ENCODE measurements around the gene AP3D1.

AP3D1 gene

GRCh38 chr19:2081873-2082810 is 69.2 kb downstream of the AP3D1 start:
- no peak for DNase-seq

GRCh38 chr19:2080336-2080988 is 70.9 kb downstream of the AP3D1 start:
- no peak for DNase-seq

GRCh38 chr19:2079865-2080301 is 71.5 kb downstream of the AP3D1 start:
- no peak for DNase-seq

- no peak for DNase-seq
These were observed 72.1 kb downstream of the AP3D1 start for GRCh38 chr19:2079076-2079864.

- DNase-seq = no peak
These were observed 73.3 kb downstream of the AP3D1 start for GRCh38 chr19:2077833-2078619.

- DNase-seq = no peak
These were observed 74.0 kb downstream of the AP3D1 start for GRCh38 chr19:2077398-2077797.

DNA sequence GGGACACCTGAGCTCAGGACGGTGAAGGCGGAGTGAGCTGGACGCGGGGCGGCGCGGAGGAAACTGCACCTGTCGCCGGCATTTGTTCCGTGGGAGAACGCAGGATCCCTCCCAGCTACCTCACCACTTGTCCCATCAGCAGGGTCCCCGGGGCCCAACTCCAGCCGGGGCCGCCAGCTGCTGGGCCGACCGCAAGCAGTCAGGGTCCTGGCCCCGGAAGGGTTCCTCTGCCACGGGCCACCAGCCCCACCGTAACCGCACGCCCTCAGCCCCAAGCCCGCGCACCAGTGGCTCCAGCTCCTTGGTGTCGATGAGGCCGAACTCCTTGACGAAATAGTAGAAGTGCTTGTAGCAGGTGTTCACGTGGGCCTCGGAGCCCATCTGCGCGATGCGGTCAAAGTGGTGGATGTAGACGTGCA is 74.8 kb downstream of the AP3D1 start:
- DNase-seq = no peak

- DNase-seq = no peak
These were observed 78.4 kb downstream of the AP3D1 start for GRCh38 chr19:2072757-2073551.

- no peak for DNase-seq
These were observed 80.2 kb downstream of the AP3D1 start for GRCh38 chr19:2070986-2071673.

DNA sequence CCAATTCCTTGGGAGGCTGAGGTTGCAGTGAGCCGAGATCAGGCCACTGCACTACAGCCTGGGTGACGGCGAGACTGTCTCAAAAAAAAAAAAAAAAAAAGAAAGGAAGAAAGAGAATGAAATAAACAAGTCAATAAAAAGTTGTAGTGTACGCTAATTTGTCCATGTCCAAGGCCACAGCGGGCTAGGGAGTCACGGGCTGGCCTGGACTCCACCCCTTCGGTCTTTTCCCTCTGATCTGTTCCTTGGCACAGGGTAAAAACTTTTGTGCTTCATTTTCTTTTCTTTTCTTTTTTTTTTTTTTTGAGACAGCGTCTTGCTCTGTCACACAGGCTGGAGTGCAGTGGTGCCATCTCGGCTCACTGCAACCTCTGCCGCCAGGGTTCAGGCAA is 80.9 kb downstream of the AP3D1 start:
- no peak for DNase-seq

GRCh38 chr19:2064788-2065524 is 86.4 kb downstream of the AP3D1 start:
- DNase-seq = no peak

DNA sequence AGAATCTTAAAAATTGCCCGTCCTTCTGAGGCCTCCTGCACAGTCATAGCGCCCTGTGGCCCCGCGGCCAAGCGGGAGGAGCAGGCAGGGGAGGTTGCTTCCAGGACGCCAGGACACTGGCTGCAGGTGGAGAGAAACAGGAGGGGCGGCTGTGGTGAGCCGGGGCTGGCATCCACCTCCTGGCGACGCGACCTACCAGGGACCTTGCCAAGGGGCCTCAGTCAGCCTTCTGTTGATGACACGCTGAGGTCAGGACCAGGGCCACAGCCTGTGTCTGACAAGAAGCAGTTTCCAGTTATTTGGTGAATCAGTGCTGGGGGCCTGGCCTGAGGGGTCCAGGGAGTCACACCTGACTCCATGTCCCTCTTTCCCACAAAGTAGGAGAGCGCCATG is 87.0 kb downstream of the AP3D1 start:
- DNase-seq = no peak

- no peak for DNase-seq
These were observed 87.5 kb downstream of the AP3D1 start for GRCh38 chr19:2063824-2064223.

DNA sequence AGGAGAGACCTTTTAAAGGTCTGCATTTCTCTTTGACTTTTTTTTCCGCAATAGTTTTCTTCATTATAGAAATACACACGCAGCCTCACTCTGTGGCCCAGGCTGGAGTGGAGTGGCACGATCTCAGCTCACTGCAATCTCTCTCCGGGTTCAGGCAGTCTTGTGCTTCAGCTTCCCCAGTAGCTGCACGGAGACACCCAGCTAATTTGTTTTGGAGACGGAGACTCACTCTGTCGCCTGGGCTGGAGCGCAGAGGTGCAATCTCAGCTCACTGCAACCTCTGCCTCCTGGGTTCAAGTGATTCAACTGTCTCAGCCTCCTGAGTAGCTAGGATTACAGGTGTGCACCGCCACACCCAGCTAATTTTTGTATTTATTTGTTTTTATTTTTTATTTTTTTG is 88.6 kb downstream of the AP3D1 start:
- no peak for DNase-seq

- DNase-seq = no peak
These were observed 89.0 kb downstream of the AP3D1 start for GRCh38 chr19:2062389-2062729.

DNA sequence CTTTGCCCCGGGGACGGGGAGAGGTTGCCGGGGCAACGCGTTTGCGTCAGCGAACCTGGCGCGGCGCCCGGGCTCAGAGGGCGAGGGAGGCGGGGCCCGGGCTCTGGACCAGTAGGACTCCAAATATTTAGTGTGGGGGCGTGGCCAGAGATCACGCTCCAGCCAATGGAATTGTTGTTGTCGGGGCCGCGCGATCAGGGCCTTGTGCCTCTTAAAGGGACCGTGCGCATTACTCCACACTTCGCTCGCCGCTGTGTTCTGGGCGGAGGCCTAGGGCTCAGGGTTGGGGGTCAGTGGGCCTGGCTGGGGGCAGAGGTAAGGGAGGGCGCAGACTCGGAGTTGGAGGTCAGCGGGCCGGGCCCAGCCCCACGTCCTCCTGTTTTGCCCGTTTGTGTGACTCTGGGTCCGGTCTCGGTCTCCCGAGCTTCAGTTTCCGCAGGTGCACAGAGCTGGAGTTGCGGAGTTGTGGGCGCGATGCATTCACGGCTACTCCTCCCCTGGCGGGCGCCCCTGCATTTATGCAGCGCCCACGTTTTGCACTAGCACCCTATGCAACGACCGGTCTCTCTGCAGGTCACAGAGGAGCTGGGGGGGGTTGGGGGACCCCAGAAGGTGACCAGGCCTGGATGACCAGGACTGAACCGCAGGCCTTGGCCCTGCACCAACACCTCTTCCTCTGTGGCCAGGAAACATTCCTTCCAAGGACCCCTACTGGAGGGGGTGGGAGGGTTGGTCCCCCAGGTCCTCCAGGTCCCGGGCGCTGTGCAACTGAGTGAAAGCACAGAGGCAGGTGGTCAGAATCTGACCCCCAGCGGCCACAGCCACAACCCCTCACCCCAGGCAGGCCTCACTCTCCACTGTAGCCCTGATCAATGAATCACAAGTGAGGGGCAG is 89.6 kb downstream of the AP3D1 start:
- peak; percentile 98 for DNase-seq

GRCh38 chr19:2060884-2061494 is 90.4 kb downstream of the AP3D1 start:
- peak; percentile 52 for DNase-seq

GRCh38 chr19:2059422-2060201 is 91.8 kb downstream of the AP3D1 start:
- DNase-seq = peak; percentile 68

Data from fibroblast of skin of abdomen (primary cell).